ENCODE data around the gene AZGP1. TPM values are rescaled to one million over a fixed set of nuclear protein-coding genes. Genes with fewer than 3 reads are reported as not detected.

AZGP1 gene
- total and polyA plus RNA-seq, 2 of the 13 experiments (the other 11 are each of a cell fraction or from before 2014, with no cell fraction given): 93.8 to 229 TPM

- TF ChIP-seq ZNF704 (CRISPR knock-in tag; IDR thresholded peaks at IDR 0.05; ENCODE audit: borderline replicate concordance) (no peak), CC2D1A (CRISPR knock-in tag; IDR thresholded peaks at IDR 0.05) (no peak), ZNF883 (CRISPR knock-in tag; IDR thresholded peaks at IDR 0.05; ENCODE audit: not compliant biosample characterization) (no peak), PLRG1 (conservative IDR thresholded peaks at IDR 0.05) (no peak), ZNF709 (CRISPR knock-in tag; IDR thresholded peaks at IDR 0.05) (no peak; the same call in 1 of the 2 replicates), BORCS8-MEF2B (CRISPR knock-in tag; IDR thresholded peaks at IDR 0.05) (peak; percentile 75), ZSCAN25 (CRISPR knock-in tag; IDR thresholded peaks at IDR 0.05) (no peak), KLF13 (CRISPR knock-in tag; IDR thresholded peaks at IDR 0.05) (no peak), FOXP4 (CRISPR knock-in tag; IDR thresholded peaks at IDR 0.05) (peak; percentile 43; the same call in 1 of the 2 replicates), SP4 (CRISPR knock-in tag; IDR thresholded peaks at IDR 0.05) (no peak), ZNF7 (CRISPR knock-in tag; IDR thresholded peaks at IDR 0.05) (no peak), NFYC (CRISPR knock-in tag; IDR thresholded peaks at IDR 0.05) (no peak), SOX13 (IDR thresholded peaks at IDR 0.05) (0 out of 2 replicates have a peak, but pooled peaks have one; percentile 28), SOX13 (CRISPR knock-in tag; conservative IDR thresholded peaks at IDR 0.05 in 1 of 2, IDR thresholded peaks at IDR 0.05 in 1 of 2) (peak in 1 of 2 experiments; percentile 72; a peak in 2 of 4 replicates), HNRNPLL (IDR thresholded peaks at IDR 0.05; ENCODE audit: low read depth, low read length, poor library complexity, severe bottlenecking) (no peak), ZNF354B (CRISPR knock-in tag; IDR thresholded peaks at IDR 0.05) (no peak), ZNF607 (CRISPR knock-in tag; IDR thresholded peaks at IDR 0.05; ENCODE audit: borderline replicate concordance) (peak; percentile 67; the same call in 1 of the 2 replicates), NFE2L2 (IDR thresholded peaks at IDR 0.05; ENCODE audit: low read length) (no peak), CBFB (CRISPR knock-in tag; IDR thresholded peaks at IDR 0.05) (0 out of 2 replicates have a peak, but pooled peaks have one; percentile 18), NR2C2 (CRISPR knock-in tag; IDR thresholded peaks at IDR 0.05; ENCODE audit: borderline replicate concordance) (peak; percentile 60; the same call in 1 of the 2 replicates), ZNF205 (CRISPR knock-in tag; IDR thresholded peaks at IDR 0.05) (peak; percentile 99), ZNF775 (CRISPR knock-in tag; IDR thresholded peaks at IDR 0.05; ENCODE audit: borderline replicate concordance) (no peak), GATAD2A (CRISPR knock-in tag; IDR thresholded peaks at IDR 0.05) (peak; percentile 76), JUND (CRISPR knock-in tag; IDR thresholded peaks at IDR 0.05) (no peak), SMAD3 (CRISPR knock-in tag; IDR thresholded peaks at IDR 0.05) (0 out of 2 replicates have a peak, but pooled peaks have one; percentile 44), HNF4A (CRISPR knock-in tag; IDR thresholded peaks at IDR 0.05) (peak; percentile 95), ZNF510 (CRISPR knock-in tag; IDR thresholded peaks at IDR 0.05; ENCODE audit: low read depth) (no peak), TCF7 (IDR thresholded peaks at IDR 0.05; ENCODE audit: low read depth) (peak; percentile 56), BRCA1 (CRISPR knock-in tag; IDR thresholded peaks at IDR 0.05) (no peak), MTA3 (CRISPR knock-in tag; IDR thresholded peaks at IDR 0.05) (no peak)
Observed at GRCh38 chr7:100024020-100024619, 48.3 kb upstream of the AZGP1 start (continued).

Data from HepG2 (cell line).